SU-DHL-6 (cell line): ENCODE measurements around the gene CERS6.

Source experiments
- CTCF ChIP-seq: fragments of 200-600 bp; sonication (generic); IDR thresholded peaks from one replicate; pipeline ENCODE4 v1.5.1; 2017; ENCODE audit warnings: antibody characterized with exemption, mild to moderate bottlenecking, low read length, moderate library complexity; ENCODE audit not compliant: insufficient read depth, poor library complexity, severe bottlenecking
- EZH2phosphoT487 ChIP-seq: fragments of 200-600 bp; sonication (generic), shearing (Covaris generic); conservative IDR thresholded peaks from 2 replicates; pipeline ENCODE4 v1.6.1; 2018; ENCODE audit warnings: mild to moderate bottlenecking, antibody characterized with exemption, low read length, moderate library complexity, mixed read lengths

DNA sequence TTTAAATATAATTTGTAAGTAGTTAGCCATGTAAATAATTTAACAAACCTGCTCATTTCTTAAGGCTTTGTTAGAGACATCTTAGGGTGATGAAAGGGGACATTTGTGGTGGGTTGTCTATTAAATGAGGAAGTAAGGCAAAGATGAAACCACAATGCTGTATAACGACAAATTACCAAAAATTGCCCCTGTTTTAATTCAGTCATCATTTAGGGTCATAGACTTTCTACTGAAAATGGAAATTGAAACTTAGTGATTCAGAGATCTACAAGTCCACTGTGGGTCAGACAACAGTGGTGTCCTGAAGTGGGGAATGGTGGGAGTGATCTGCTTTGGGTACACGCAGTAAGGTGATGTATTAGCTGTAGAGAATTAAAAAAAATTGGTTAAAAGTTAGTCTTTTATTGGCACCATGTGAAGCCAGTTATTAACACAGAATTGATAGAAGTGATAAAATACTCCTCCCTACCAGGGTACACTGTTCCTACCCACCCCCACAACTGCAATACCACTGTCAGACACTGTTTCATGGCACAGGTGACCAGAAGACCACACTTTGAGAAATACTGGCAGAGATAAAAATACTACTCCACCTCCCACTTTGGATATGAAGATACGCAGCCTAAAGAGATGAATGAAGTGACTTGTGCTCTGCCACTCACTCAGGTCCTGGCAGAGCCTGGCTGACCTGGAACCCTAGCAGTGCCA lies 13.4 kb downstream of the CERS6 start:
- TF ChIP-seq CTCF (no peak), EZH2phosphoT487 (no peak)
